Caco-2 (cell line): ENCODE measurements around the gene CIC. TPM values are rescaled to one million over a fixed set of nuclear protein-coding genes. Genes with fewer than 3 reads are reported as not detected.
"Not testable (repeated sequence)": the region's sequence is repeated elsewhere in the genome, so short reads cannot be mapped to it uniquely, and the experiment has no call there.

ENCODE experiments used
- BruUV-seq: library from RNA; stranded (reverse); fragments of 400-500 nt; replicated peaks from 2 replicates; lab custom pipeline; 2021; lab: Mats Ljungman, UMichigan
- CTCF ChIA-PET: fragments of 300-600 bp; sonication (Branson Sonifier 250); formaldehyde crosslinking; loops from one replicate; lab custom pipeline; 2022; ENCODE audit warnings: antibody characterized with exemption; lab: Charles Lee
- POLR2A ChIA-PET: fragments of 300-600 bp; sonication (Branson Sonifier 250); formaldehyde crosslinking; loops from one replicate; lab custom pipeline; 2022; ENCODE audit warnings: antibody characterized with exemption; lab: Charles Lee
- DNase-seq, 2 experiments: peaks; one replicate each; pipeline versions ENCODE4 v3.0.0 to v3.0.0-alpha.2; 2020 to 2022
- H3K27me3 ChIP-seq: replicated peaks from 2 replicates; pipeline ENCODE4 v1.6.0; 2011; ENCODE audit warnings: low read length; ENCODE audit not compliant: control insufficient read depth, insufficient read depth
- H3K36me3 ChIP-seq: 2 replicates; pipeline ENCODE4 v1.5.1; 2011; ENCODE audit warnings: low read length; ENCODE audit not compliant: control insufficient read depth, insufficient read depth
- H3K4me1 ChIP-seq: fragments of 250-450 bp; sonication (Bioruptor Pico); 2 replicates; pipeline ENCODE4 v1.5.1; 2020; ENCODE audit warnings: mild to moderate bottlenecking
- H3K4me3 ChIP-seq: 2 replicates; pipeline ENCODE4 v1.5.1; 2011; ENCODE audit warnings: low read depth, mild to moderate bottlenecking, control low read depth, low read length
- H3K9me3 ChIP-seq: fragments of 250-450 bp; sonication (Bioruptor Pico); 2 replicates; pipeline ENCODE4 v1.5.1; 2020; ENCODE audit warnings: mild to moderate bottlenecking, moderate library complexity
- H3K27ac Mint-ChIP-seq: one replicate; pipeline ENCODE4 v1.8.0; 2022; ENCODE audit warnings: mixed read lengths; ENCODE audit not compliant: unreplicated experiment
- H3K27me3 Mint-ChIP-seq: one replicate; pipeline ENCODE4 v1.8.0; 2022; ENCODE audit warnings: mixed read lengths; ENCODE audit not compliant: insufficient read depth, unreplicated experiment
- H3K36me3 Mint-ChIP-seq: one replicate; pipeline ENCODE4 v1.8.0; 2022; ENCODE audit warnings: mild to moderate bottlenecking, mixed read lengths; ENCODE audit not compliant: insufficient read depth, unreplicated experiment
- H3K4me1 Mint-ChIP-seq: one replicate; pipeline ENCODE4 v1.8.0; 2022; ENCODE audit warnings: low read depth, mixed read lengths; ENCODE audit not compliant: unreplicated experiment
- H3K4me3 Mint-ChIP-seq: one replicate; pipeline ENCODE4 v1.8.0; 2022; ENCODE audit warnings: mild to moderate bottlenecking, moderate library complexity, mixed read lengths; ENCODE audit not compliant: unreplicated experiment
- H3K9me3 Mint-ChIP-seq: one replicate; pipeline ENCODE4 v1.8.0; 2022; ENCODE audit warnings: mixed read lengths; ENCODE audit not compliant: unreplicated experiment
- CTCF ChIP-seq, 2 experiments: fragments of 200-600 bp in 1 of 2; IDR thresholded peaks; 1 replicate in 1 of 2; 2 replicates in 1 of 2; pipeline versions ENCODE4 v1.5.1 to v1.8.0; 2011 to 2022; ENCODE audit warnings: antibody characterized with exemption in 1 of 2, control low read depth in 1 of 2, inconsistent platforms in 1 of 2, low read depth in 1 of 2, low read length in 1 of 2, mild to moderate bottlenecking in 1 of 2, moderate library complexity in 1 of 2; ENCODE audit not compliant: insufficient read depth in 1 of 2, severe bottlenecking in 1 of 2, unreplicated experiment in 1 of 2
- intact Hi-C: fragments of 100-400 bp; cut with micrococcal nuclease; formaldehyde crosslinking; loops from one replicate; pipeline ENCODE4 v1.10.0; 2022; ENCODE audit not compliant: unreplicated experiment
- total RNA-seq: library from RNA; stranded (reverse); gene quantifications from 2 replicates; pipeline ENCODE4 v1.2.3, GENCODE V29; 2022

Gene CIC
- total RNA-seq, 1 experiment from 2014 or later = 47.8 TPM

GRCh38 chr19:42328106-42328505, 59.1 kb downstream of the CIC start:
- no peaks in the 10 kb centered on the region for H3K27me3 Mint-ChIP-seq
- ChIA-PET POLR2A (no interaction called here), CTCF (no interaction called here)
- H3K4me3 Mint-ChIP-seq = no peak overlapping the region
- DNase-seq = no peak
- H3K9me3 ChIP-seq = no peaks in the 10 kb centered on the region
- TF ChIP-seq CTCF (IDR thresholded peaks at IDR 0.05; ENCODE audit: insufficient read depth in 1 of 2, low read depth in 1 of 2, low read length in 1 of 2, severe bottlenecking in 1 of 2, unreplicated experiment in 1 of 2) = no peak
- peaks cover 17% of the 10 kb centered on the region for H3K4me1 Mint-ChIP-seq
- H3K4me1 ChIP-seq = no peaks in the 10 kb centered on the region; the same call in 1 of the 2 replicates
- no peaks in the 10 kb centered on the region for H3K36me3 Mint-ChIP-seq
- H3K36me3 ChIP-seq = no peaks in the 10 kb centered on the region
- H3K9me3 Mint-ChIP-seq = no peaks in the 10 kb centered on the region
- BruUV-seq = no TSS peak
- H3K27me3 ChIP-seq = no peaks in the 10 kb centered on the region
- H3K27ac Mint-ChIP-seq = no peak overlapping the region
- no peak overlapping the region for H3K4me3 ChIP-seq
- intact Hi-C loops = no loop called here

DNA sequence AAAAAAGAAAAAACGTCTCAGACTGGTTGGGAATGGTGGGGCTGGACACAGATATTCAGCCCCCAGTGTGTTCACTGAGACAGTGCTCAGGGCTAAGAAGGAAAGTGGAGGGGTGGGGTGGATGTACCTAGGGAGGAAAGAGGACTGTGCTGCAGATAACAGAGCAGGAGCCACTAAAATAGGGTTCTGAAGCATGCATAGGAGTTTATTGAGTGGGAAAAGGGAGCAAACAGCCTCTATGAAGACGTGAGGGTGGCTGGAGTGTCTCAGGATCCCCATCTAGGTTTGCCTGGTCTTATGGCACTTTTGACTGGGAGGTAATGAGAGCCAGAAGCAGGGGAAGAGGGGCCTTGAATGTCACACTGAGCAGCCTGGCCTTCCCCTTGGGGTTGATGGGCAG, 59.8 kb downstream of the CIC start:
- Mint-ChIP-seq H3K9me3 (no peaks in the 10 kb centered on the region), H3K27me3 (no peaks in the 10 kb centered on the region), H3K36me3 (no peaks in the 10 kb centered on the region), H3K27ac (no peak overlapping the region), H3K4me3 (no peak overlapping the region), H3K4me1 (peaks cover 17% of the 10 kb centered on the region)
- DNase-seq = no peak
- CTCF ChIA-PET = no interaction called here
- H3K36me3 ChIP-seq = no peaks in the 10 kb centered on the region
- H3K4me1 ChIP-seq = no peaks in the 10 kb centered on the region; the same call in 1 of the 2 replicates
- BruUV-seq = no TSS peak
- H3K4me3 ChIP-seq = no peak overlapping the region
- POLR2A ChIA-PET = no interaction called here
- no peaks in the 10 kb centered on the region for H3K9me3 ChIP-seq
- no peaks in the 10 kb centered on the region for H3K27me3 ChIP-seq
- intact Hi-C loops = no loop called here
- no peak for TF ChIP-seq CTCF (IDR thresholded peaks at IDR 0.05; ENCODE audit: insufficient read depth in 1 of 2, low read depth in 1 of 2, low read length in 1 of 2, severe bottlenecking in 1 of 2, unreplicated experiment in 1 of 2)

GRCh38 chr19:42330241-42330711, 61.2 kb downstream of the CIC start:
- Mint-ChIP-seq H3K4me1 (peaks cover 12% of the 10 kb centered on the region), H3K9me3 (no peaks in the 10 kb centered on the region), H3K4me3 (no peak overlapping the region), H3K27me3 (no peaks in the 10 kb centered on the region), H3K36me3 (no peaks in the 10 kb centered on the region), H3K27ac (no peak overlapping the region)
- H3K4me1 ChIP-seq = no peaks in the 10 kb centered on the region
- ChIA-PET CTCF (no interaction called here), POLR2A (no interaction called here)
- H3K9me3 ChIP-seq = no peaks in the 10 kb centered on the region
- no peak overlapping the region for H3K4me3 ChIP-seq
- BruUV-seq = no TSS peak
- no peak for TF ChIP-seq CTCF (IDR thresholded peaks at IDR 0.05; ENCODE audit: insufficient read depth in 1 of 2, low read depth in 1 of 2, low read length in 1 of 2, severe bottlenecking in 1 of 2, unreplicated experiment in 1 of 2)
- DNase-seq = no peak
- no peaks in the 10 kb centered on the region for H3K27me3 ChIP-seq
- intact Hi-C loops = no loop called here
- H3K36me3 ChIP-seq = no peaks in the 10 kb centered on the region

GRCh38 chr19:42331333-42331732, 62.3 kb downstream of the CIC start:
- H3K4me1 Mint-ChIP-seq = peaks cover 12% of the 10 kb centered on the region
- H3K36me3 Mint-ChIP-seq, H3K4me3 ChIP-seq, H3K27me3 ChIP-seq, H3K27me3 Mint-ChIP-seq, H3K9me3 Mint-ChIP-seq, intact Hi-C loops, H3K4me1 ChIP-seq, H3K27ac Mint-ChIP-seq, DNase-seq, H3K9me3 ChIP-seq, H3K36me3 ChIP-seq, POLR2A ChIA-PET, H3K4me3 Mint-ChIP-seq, BruUV-seq, CTCF ChIA-PET: not testable (repeated sequence)
